Hematopoietic multipotent progenitor cell (in vitro differentiated cells): ENCODE results near the gene FASTKD3. TPM values are rescaled to one million over a fixed set of nuclear protein-coding genes. Genes with fewer than 3 reads are reported as not detected.

Experiments used
- DNase-seq, 3 donors: peaks; one replicate each; pipeline ENCODE4 v3.0.0-alpha.2; 2011 to 2015; ENCODE audit warnings: low read depth in 2 of 3, low spot score in 2 of 3
- total RNA-seq: library from RNA; depleted of rRNA; stranded (reverse); fragments of >200 nt; gene quantifications from one replicate; pipeline ENCODE4 v1.2.3, GENCODE V29; 2012

The FASTKD3 gene
- total RNA-seq, 1 donor, result 4.6 TPM

- DNase-seq, result no peak
Observed at GRCh38 chr5:7881816-7882215, 13.0 kb upstream of the FASTKD3 start.

- no peak for DNase-seq
Observed at GRCh38 chr5:7881091-7881490, 12.3 kb upstream of the FASTKD3 start.

GRCh38 chr5:7878381-7878873, 9.6 kb upstream of the FASTKD3 start:
- DNase-seq, result no peak

GRCh38 chr5:7877851-7878250, 9.0 kb upstream of the FASTKD3 start:
- no peak for DNase-seq

- DNase-seq, result no peak
Observed at GRCh38 chr5:7876867-7877266, 8.0 kb upstream of the FASTKD3 start.

GRCh38 chr5:7875151-7875550, 6.3 kb upstream of the FASTKD3 start:
- DNase-seq, result no peak

GRCh38 chr5:7874639-7875038, 5.8 kb upstream of the FASTKD3 start:
- no peak for DNase-seq

- no peak for DNase-seq
Observed at GRCh38 chr5:7873216-7873615, 4.4 kb upstream of the FASTKD3 start.

GRCh38 chr5:7872517-7873130, 3.8 kb upstream of the FASTKD3 start:
- no peak for DNase-seq

- DNase-seq, result no peak
Observed at GRCh38 chr5:7871653-7872052, 2.8 kb upstream of the FASTKD3 start.

GRCh38 chr5:7869474-7870136, 774 bp upstream of the FASTKD3 start:
- DNase-seq, result no peak

GRCh38 chr5:7868427-7868772, 431 bp downstream of the FASTKD3 start:
- no peak for DNase-seq

GRCh38 chr5:7867260-7867659, 1.6 kb downstream of the FASTKD3 start:
- DNase-seq, result no peak

GRCh38 chr5:7866196-7866595, 2.6 kb downstream of the FASTKD3 start:
- no peak for DNase-seq

- peak in 2 of 3 donors; percentile 17 to 66 for DNase-seq
Observed at GRCh38 chr5:7857926-7858632, 10.8 kb downstream of the FASTKD3 start.

- DNase-seq, result no peak
Observed at GRCh38 chr5:7857361-7857760, 11.5 kb downstream of the FASTKD3 start.

- DNase-seq, result peak in 2 of 3 donors; percentile 27 to 70
Observed at GRCh38 chr5:7856855-7857254, 12.0 kb downstream of the FASTKD3 start.

GRCh38 chr5:7855611-7856010, 13.2 kb downstream of the FASTKD3 start:
- no peak for DNase-seq

- DNase-seq, result no peak
Observed at GRCh38 chr5:7852988-7853387, 15.8 kb downstream of the FASTKD3 start.

- DNase-seq, result no peak
Observed at GRCh38 chr5:7852542-7852941, 16.3 kb downstream of the FASTKD3 start.

- no peak for DNase-seq
Observed at GRCh38 chr5:7851617-7852289, 17.1 kb downstream of the FASTKD3 start.
